ENCODE measurements around the gene ANP32E.
"Not testable (repeated sequence)": the region's sequence is repeated elsewhere in the genome, so short reads cannot be mapped to it uniquely, and the experiment has no call there.

The ANP32E gene

DNA sequence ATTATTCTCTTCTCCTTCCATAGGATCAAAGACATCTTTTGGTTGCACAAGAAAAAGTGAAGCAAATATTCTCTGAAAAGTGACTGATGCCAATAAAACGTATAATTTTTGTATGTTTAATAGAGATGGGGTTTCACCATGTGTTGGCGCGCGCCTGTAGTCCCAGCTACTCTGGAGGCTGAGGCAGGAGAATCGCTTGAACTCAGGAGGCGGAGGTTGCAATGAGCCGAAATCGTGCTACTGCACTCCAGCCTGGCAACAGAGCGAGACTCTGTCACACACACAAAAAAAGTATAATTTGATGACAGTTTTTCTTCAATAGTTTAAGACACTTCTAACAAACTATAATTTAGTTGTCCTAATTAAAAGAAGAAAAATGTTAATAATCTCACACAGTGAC, 23.8 kb downstream of the ANP32E start:
- no peak overlapping the region for H2AFZ ChIP-seq (ENCODE audit: low read depth, low read length, severe bottlenecking)
- no peaks in the 10 kb centered on the region for H3K9me3 ChIP-seq (ENCODE audit: insufficient read depth, low read length)
- no peak overlapping the region for H3K4me2 ChIP-seq (ENCODE audit: low read depth, low read length, poor library complexity, severe bottlenecking)
- H3K4me3 ChIP-seq (ENCODE audit: insufficient read depth, low read length, poor library complexity, severe bottlenecking), result no peak overlapping the region
- H4K20me1 ChIP-seq (ENCODE audit: low read depth, low read length), result no peaks in the 10 kb centered on the region
- no peak overlapping the region for H3K27ac ChIP-seq (ENCODE audit: low read depth, low read length)
- H3K27me3 ChIP-seq (ENCODE audit: low read length), result no peaks in the 10 kb centered on the region
- no peaks in the 10 kb centered on the region for H3K79me2 ChIP-seq (ENCODE audit: insufficient read depth, low read length)
- H3K9ac ChIP-seq (ENCODE audit: low read length), result no peak overlapping the region
- no peak for TF ChIP-seq EZH2phosphoT487 (conservative IDR thresholded peaks at IDR 0.05; ENCODE audit: low read length)
- TF ChIP-seq, protein P1, sequence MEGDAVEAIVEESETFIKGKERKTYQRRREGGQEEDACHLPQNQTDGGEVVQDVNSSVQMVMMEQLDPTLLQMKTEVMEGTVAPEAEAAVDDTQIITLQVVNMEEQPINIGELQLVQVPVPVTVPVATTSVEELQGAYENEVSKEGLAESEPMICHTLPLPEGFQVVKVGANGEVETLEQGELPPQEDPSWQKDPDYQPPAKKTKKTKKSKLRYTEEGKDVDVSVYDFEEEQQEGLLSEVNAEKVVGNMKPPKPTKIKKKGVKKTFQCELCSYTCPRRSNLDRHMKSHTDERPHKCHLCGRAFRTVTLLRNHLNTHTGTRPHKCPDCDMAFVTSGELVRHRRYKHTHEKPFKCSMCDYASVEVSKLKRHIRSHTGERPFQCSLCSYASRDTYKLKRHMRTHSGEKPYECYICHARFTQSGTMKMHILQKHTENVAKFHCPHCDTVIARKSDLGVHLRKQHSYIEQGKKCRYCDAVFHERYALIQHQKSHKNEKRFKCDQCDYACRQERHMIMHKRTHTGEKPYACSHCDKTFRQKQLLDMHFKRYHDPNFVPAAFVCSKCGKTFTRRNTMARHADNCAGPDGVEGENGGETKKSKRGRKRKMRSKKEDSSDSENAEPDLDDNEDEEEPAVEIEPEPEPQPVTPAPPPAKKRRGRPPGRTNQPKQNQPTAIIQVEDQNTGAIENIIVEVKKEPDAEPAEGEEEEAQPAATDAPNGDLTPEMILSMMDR (IDR thresholded peaks at IDR 0.05; ENCODE audit: insufficient read depth, low read length, poor library complexity, severe bottlenecking), result no peak
- no peaks in the 10 kb centered on the region for H3K9me2 ChIP-seq (replicated peaks; ENCODE audit: insufficient read depth, low read length)
- H3F3A ChIP-seq (ENCODE audit: insufficient read depth), result peaks cover 16% of the 10 kb centered on the region; the same call in 1 of the 2 replicates
- H3K36me3 ChIP-seq (ENCODE audit: low read length), result 0 out of 2 replicates have a peak, but pooled peaks cover 5% of the 10 kb centered on the region

DNA sequence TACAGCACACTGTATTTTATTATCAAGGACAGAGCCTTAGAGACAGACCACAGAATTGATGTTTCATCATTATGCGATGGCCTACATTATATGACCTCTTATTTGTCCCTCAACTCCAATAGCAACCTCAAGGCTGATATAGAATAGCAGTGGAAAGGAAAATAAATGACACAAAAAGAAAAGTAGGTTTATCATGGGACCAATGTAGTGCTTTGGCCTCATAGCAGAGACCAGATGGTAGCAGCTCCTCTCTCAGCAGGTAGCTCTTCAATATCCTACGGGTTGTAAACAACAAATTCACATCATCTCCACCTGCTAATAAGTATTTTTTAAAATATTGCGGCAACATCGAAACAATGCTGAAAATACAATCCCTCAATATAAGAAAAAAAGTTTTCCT, 25.2 kb downstream of the ANP32E start:
- H3K9ac ChIP-seq (ENCODE audit: low read length), result no peak overlapping the region
- H2AFZ ChIP-seq (ENCODE audit: low read depth, low read length, severe bottlenecking), result no peak overlapping the region
- H3K27ac ChIP-seq (ENCODE audit: low read depth, low read length), result no peak overlapping the region
- no peaks in the 10 kb centered on the region for H3K9me2 ChIP-seq (replicated peaks; ENCODE audit: insufficient read depth, low read length)
- peaks cover 10% of the 10 kb centered on the region; the same call in 1 of the 2 replicates for H3F3A ChIP-seq (ENCODE audit: insufficient read depth)
- TF ChIP-seq, protein P1 (IDR thresholded peaks at IDR 0.05; ENCODE audit: insufficient read depth, low read length, poor library complexity, severe bottlenecking), result no peak
- no peak for TF ChIP-seq EZH2phosphoT487 (conservative IDR thresholded peaks at IDR 0.05; ENCODE audit: low read length)
- no peaks in the 10 kb centered on the region for H3K36me3 ChIP-seq (ENCODE audit: low read length)
- H3K27me3 ChIP-seq (ENCODE audit: low read length), result no peaks in the 10 kb centered on the region
- no peaks in the 10 kb centered on the region for H3K79me2 ChIP-seq (ENCODE audit: insufficient read depth, low read length)
- no peaks in the 10 kb centered on the region for H3K9me3 ChIP-seq (ENCODE audit: insufficient read depth, low read length)
- no peaks in the 10 kb centered on the region for H4K20me1 ChIP-seq (ENCODE audit: low read depth, low read length)
- no peak overlapping the region for H3K4me3 ChIP-seq (ENCODE audit: insufficient read depth, low read length, poor library complexity, severe bottlenecking)
- H3K4me2 ChIP-seq (ENCODE audit: low read depth, low read length, poor library complexity, severe bottlenecking), result no peak overlapping the region

DNA sequence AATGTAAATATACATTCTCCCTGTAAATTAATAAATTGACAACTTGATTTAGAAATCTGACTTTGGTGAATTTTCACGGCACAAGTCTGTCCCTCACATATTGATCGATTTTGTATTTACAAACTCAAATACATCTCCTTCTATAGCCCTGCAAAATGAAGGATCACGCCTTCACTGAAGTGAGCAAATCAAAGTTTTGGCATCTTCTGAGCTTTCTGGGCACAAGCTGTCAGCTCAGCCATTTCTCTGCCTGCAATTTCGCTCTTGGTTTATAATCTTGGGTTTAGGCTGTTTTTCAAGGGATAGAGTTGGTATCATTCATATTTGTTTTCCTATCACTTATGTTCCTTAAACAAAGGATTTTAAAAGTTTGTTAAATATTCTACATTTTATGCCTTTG, 25.8 kb downstream of the ANP32E start:
- Histone ChIP-seq H3K27me3 (ENCODE audit: low read length) (no peaks in the 10 kb centered on the region), H2AFZ (ENCODE audit: low read depth, low read length, severe bottlenecking) (no peak overlapping the region), H3K4me2 (ENCODE audit: low read depth, low read length, poor library complexity, severe bottlenecking) (no peak overlapping the region), H3K36me3 (ENCODE audit: low read length) (no peaks in the 10 kb centered on the region), H3K4me3 (ENCODE audit: insufficient read depth, low read length, poor library complexity, severe bottlenecking) (no peak overlapping the region), H3K9me2 (replicated peaks; ENCODE audit: insufficient read depth, low read length) (no peaks in the 10 kb centered on the region), H3K79me2 (ENCODE audit: insufficient read depth, low read length) (no peaks in the 10 kb centered on the region), H3K27ac (ENCODE audit: low read depth, low read length) (no peak overlapping the region), H3K9me3 (ENCODE audit: insufficient read depth, low read length) (no peaks in the 10 kb centered on the region), H4K20me1 (ENCODE audit: low read depth, low read length) (no peaks in the 10 kb centered on the region), H3K9ac (ENCODE audit: low read length) (no peak overlapping the region), H3F3A (ENCODE audit: insufficient read depth) (peaks cover 9% of the 10 kb centered on the region; the same call in 1 of the 2 replicates)
- TF ChIP-seq, protein P1 (IDR thresholded peaks at IDR 0.05; ENCODE audit: insufficient read depth, low read length, poor library complexity, severe bottlenecking), result no peak
- TF ChIP-seq EZH2phosphoT487 (conservative IDR thresholded peaks at IDR 0.05; ENCODE audit: low read length), result no peak

DNA sequence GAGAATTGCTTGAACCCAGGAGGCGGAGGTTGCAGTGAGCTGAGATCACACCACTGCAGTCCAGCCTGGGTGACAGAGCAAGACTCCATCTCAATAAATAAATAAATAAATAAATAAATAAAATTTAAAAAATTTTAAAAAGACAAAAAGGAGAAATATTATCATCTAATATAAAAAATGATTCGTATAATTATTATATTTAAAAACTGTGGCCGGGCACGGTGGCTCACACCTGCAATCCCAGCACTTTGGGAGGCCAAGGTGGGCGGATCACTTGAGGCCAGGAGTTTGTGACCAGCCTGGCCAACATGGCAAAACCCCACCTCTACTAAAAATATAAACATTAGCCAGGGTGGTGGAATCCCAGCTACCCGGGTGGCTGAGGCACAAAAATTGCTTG, 27.5 kb downstream of the ANP32E start:
- H3K9me3 ChIP-seq (ENCODE audit: insufficient read depth, low read length); H3K9me2 ChIP-seq (replicated peaks; ENCODE audit: insufficient read depth, low read length); H3K4me2 ChIP-seq (ENCODE audit: low read depth, low read length, poor library complexity, severe bottlenecking); H3K27me3 ChIP-seq (ENCODE audit: low read length); H3K9ac ChIP-seq (ENCODE audit: low read length); H4K20me1 ChIP-seq (ENCODE audit: low read depth, low read length); H3K4me3 ChIP-seq (ENCODE audit: insufficient read depth, low read length, poor library complexity, severe bottlenecking); H3K36me3 ChIP-seq (ENCODE audit: low read length); H3K79me2 ChIP-seq (ENCODE audit: insufficient read depth, low read length); H2AFZ ChIP-seq (ENCODE audit: low read depth, low read length, severe bottlenecking); H3K27ac ChIP-seq (ENCODE audit: low read depth, low read length); H3F3A ChIP-seq (ENCODE audit: insufficient read depth): not testable (repeated sequence)
